Upper lobe of left lung (tissue), 6 donors: ENCODE results near the gene VAC14. TPM values are rescaled to one million over a fixed set of nuclear protein-coding genes. Genes with fewer than 3 reads are reported as not detected.

Experiments used
- ATAC-seq, 2 donors: fragments of 200-7000 bp; cut with Tn5 transposase; one replicate each; pipeline ENCODE4 v1.9.1; 2022; ENCODE audit warnings: mild to moderate bottlenecking in 2 of 2, moderate library complexity in 2 of 2; ENCODE audit not compliant: low FRiP score in 2 of 2
- DNase-seq, 2 donors: peaks; one replicate each; pipeline ENCODE4 v3.0.0-alpha.2; 2019 to 2020
- H3K27ac ChIP-seq, 4 donors: fragments of 200-600 bp; sonication (generic); one replicate each; pipeline ENCODE4 v1.5.1; 2016 to 2019
- H3K27me3 ChIP-seq, 4 donors: fragments of 200-600 bp; sonication (generic); one replicate each; pipeline ENCODE4 v1.5.1; 2017 to 2019
- H3K36me3 ChIP-seq, 4 donors: fragments of 200-600 bp; sonication (generic); one replicate each; pipeline ENCODE4 v1.5.1; 2016 to 2019
- H3K4me1 ChIP-seq, 4 donors: fragments of 200-600 bp; sonication (generic); one replicate each; pipeline ENCODE4 v1.5.1; 2018 to 2019
- H3K4me3 ChIP-seq, 4 donors: fragments of 200-600 bp; sonication (generic); one replicate each; pipeline ENCODE4 v1.5.1; 2017 to 2019; ENCODE audit warnings: mild to moderate bottlenecking in 2 of 4, moderate library complexity in 1 of 4
- H3K9me3 ChIP-seq, 4 donors: fragments of 200-600 bp; sonication (generic); one replicate each; pipeline ENCODE4 v1.5.1; 2018 to 2019
- CTCF ChIP-seq, 6 experiments: fragments of 450-650 bp in 4 of 6; fragments of 200-600 bp in 2 of 6; sonication (generic) in 2 of 6; IDR thresholded peaks; one replicate each; pipeline ENCODE4 v1.5.1; 2016 to 2019; ENCODE audit warnings: antibody characterized with exemption in 6 of 6
- EP300 ChIP-seq, 4 donors: sonication (generic); formaldehyde crosslinking; IDR thresholded peaks; one replicate each; pipeline ENCODE4 v1.5.1; 2017; ENCODE audit warnings: antibody characterized with exemption in 4 of 4, control low read depth in 2 of 4
- POLR2A ChIP-seq, 4 donors: fragments of 450-650 bp; IDR thresholded peaks; one replicate each; pipeline ENCODE4 v1.5.1; 2016 to 2017; ENCODE audit warnings: antibody characterized with exemption in 4 of 4, mild to moderate bottlenecking in 2 of 4
- POLR2AphosphoS5 ChIP-seq, 2 donors: sonication (generic); formaldehyde crosslinking; IDR thresholded peaks; one replicate each; pipeline ENCODE4 v1.5.1; 2017; ENCODE audit warnings: antibody characterized with exemption in 2 of 2
- WGBS, 2 donors: methylation state at CpG; one replicate each; pipeline ENCODE4 v1.1.5; 2017 to 2018; 5-methylcytosine and 5-hydroxymethylcytosine counted together
- total RNA-seq, 6 donors: library from RNA; depleted of rRNA in 4 of 6; stranded (reverse); fragments of >200 nt in 4 of 6; gene quantifications; one replicate each; pipeline versions ENCODE4 v1.1.0 to v1.2.1, GENCODE V29; 2016 to 2021
- donor health status: DM: no; HTN: no; CAD: no; lungs with moderate emphysema.
- donor health status: DM: no; HTN: yes; CAD: no; lungs with severe emphysema.

Gene VAC14
- total RNA-seq, 6 donors from 2014 or later: 39.6 to 145 (median 57.4) TPM

DNA sequence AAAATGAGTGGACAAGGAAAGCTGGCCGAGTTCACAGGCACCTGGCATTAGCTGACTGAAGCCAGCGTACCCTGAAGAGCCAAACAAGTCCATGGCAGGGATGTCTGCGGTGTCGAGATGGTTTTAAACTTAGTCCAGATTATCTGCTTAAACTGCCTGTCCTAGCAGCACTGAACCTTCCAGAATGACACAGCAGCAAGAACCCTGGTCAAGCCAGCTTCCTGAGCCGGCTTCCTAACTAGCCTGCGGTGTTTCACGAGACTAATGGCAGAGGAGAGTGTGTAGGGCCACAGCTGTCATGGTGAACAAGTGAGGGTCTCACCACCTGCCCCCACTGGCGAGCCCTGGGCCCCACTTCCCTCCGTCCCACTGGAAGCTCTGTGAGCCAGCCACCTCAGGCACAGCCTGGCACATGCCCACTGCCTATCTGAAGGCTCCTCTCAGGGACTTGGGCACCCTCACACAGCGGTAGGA, 86.3 kb downstream of the VAC14 start:
- H3K27ac ChIP-seq: peak overlapping the region in 3 of 4 donors; percentile 24 to 72 (median 56)
- H3K4me3 ChIP-seq: no peak overlapping the region
- ATAC-seq (peak in 1 of 2 donors; percentile 19), DNase-seq (no peak)
- H3K9me3 ChIP-seq: no peaks in the 10 kb centered on the region
- TF ChIP-seq EP300 (IDR thresholded peaks at IDR 0.05): no peak
- TF ChIP-seq CTCF (IDR thresholded peaks at IDR 0.05): no peak
- H3K4me1 ChIP-seq: peaks cover 24 to 50% (median 37%) of the 10 kb centered on the region in 4 donors
- H3K27me3 ChIP-seq: no peaks in the 10 kb centered on the region
- peaks cover 0 to 5% (median 0%) of the 10 kb centered on the region in 4 donors for H3K36me3 ChIP-seq
- 60 to 70% methylated on average over 5 to 10 of the region's 10 CpGs for WGBS, 2 donors

DNA sequence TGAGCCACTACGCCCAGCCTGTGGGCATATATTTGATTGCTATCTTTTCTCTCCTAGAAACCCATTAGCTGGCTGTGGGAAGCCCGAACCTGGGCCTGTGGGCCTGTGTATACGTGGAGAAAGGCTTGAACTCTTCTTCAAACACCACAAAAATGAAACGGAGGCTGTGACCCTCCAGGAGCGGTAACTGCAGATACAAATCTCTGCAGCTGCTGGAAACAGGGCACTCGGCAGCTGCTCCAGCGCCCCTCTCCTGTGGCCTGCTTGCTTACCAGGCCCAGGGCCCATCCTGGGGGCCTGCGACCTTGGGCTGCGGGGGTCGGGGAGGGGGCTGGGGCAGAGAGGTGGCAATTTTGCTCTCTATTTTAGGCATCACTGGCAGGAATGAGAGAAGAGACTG, 87.1 kb downstream of the VAC14 start:
- whole genome bisulfite sequencing, 2 donors: 87 to 89% methylated on average over 3 to 10 of the region's 10 CpGs
- Histone ChIP-seq H3K27me3 (no peaks in the 10 kb centered on the region), H3K4me1 (peaks cover 32 to 57% (median 42%) of the 10 kb centered on the region in 4 donors), H3K4me3 (no peak overlapping the region), H3K36me3 (peaks cover 0 to 5% (median 0%) of the 10 kb centered on the region in 4 donors), H3K9me3 (no peaks in the 10 kb centered on the region), H3K27ac (no peak overlapping the region)
- TF ChIP-seq CTCF (IDR thresholded peaks at IDR 0.05) (no peak), POLR2AphosphoS5 (IDR thresholded peaks at IDR 0.05) (no peak), POLR2A (IDR thresholded peaks at IDR 0.05) (no peak)
- DNase-seq (no peak), ATAC-seq (no peak)

DNA sequence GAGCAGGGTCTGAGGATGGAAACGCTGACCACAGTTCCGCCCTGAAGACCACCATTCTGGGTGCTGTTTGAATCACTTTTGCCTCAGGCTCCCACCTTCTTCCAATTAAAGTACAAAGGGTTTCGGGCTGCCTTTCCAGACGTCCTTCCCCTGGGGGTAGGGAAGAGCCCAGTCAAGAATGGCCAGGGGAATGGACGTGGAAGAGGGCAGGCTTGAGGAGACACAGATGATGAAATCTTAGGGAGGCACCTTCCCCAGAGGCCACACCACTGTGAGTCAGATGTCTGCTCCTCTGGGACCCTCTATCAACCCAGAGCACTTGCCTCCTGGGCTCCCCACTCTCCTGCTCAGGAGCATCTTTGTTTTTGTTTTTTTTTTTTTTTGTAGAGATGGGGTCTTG, 87.6 kb downstream of the VAC14 start:
- 78 to 88% methylated on average over 4 to 5 of the region's 5 CpGs for WGBS, 2 donors
- Histone ChIP-seq H3K27ac (no peak overlapping the region), H3K4me1 (peaks cover 34 to 61% (median 43%) of the 10 kb centered on the region in 4 donors)

DNA sequence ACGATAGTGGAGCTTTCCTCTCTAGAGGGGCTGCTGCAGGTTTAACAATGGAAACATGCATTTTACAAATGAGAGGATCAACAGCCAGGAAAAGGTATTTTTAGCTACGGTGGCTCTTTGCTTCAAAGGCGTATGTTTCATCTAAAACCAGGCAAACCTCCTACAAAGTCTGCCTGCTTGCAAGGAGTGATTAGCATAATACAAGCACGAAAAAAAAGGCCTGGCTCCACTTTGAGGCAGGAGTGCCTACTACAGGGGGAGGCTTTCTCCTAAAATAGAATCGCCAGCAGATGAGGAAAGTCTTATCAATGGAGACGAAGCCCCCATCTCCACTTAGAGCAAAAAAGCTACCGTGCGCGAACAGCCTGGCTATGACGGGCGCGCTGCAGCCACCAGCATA, 88.0 kb downstream of the VAC14 start:
- DNase-seq (no peak), ATAC-seq (no peak)
- Histone ChIP-seq H3K27me3 (no peaks in the 10 kb centered on the region), H3K9me3 (no peaks in the 10 kb centered on the region), H3K36me3 (peaks cover 0 to 11% (median 0%) of the 10 kb centered on the region in 4 donors), H3K4me3 (no peak overlapping the region), H3K27ac (no peak overlapping the region), H3K4me1 (peaks cover 37 to 65% (median 46%) of the 10 kb centered on the region in 4 donors)
- no peak for TF ChIP-seq EP300 (IDR thresholded peaks at IDR 0.05)
- no peak for TF ChIP-seq POLR2AphosphoS5 (IDR thresholded peaks at IDR 0.05)
- TF ChIP-seq CTCF (IDR thresholded peaks at IDR 0.05): no peak
- TF ChIP-seq POLR2A (IDR thresholded peaks at IDR 0.05): no peak
- WGBS, 2 donors: 86 to 92% methylated on average over 9 to 12 of the region's 12 CpGs

More for the DNA sequence above, 87.6 kb downstream of the VAC14 start:
- H3K4me3 ChIP-seq: no peak overlapping the region
- TF ChIP-seq POLR2AphosphoS5 (IDR thresholded peaks at IDR 0.05): no peak
- TF ChIP-seq POLR2A (IDR thresholded peaks at IDR 0.05): no peak
- no peak for TF ChIP-seq EP300 (IDR thresholded peaks at IDR 0.05)
- no peak for TF ChIP-seq CTCF (IDR thresholded peaks at IDR 0.05)
- H3K27me3 ChIP-seq: no peaks in the 10 kb centered on the region
- ATAC-seq (no peak), DNase-seq (no peak)
- H3K9me3 ChIP-seq: no peaks in the 10 kb centered on the region
- H3K36me3 ChIP-seq: peaks cover 0 to 9% (median 0%) of the 10 kb centered on the region in 4 donors

DNA sequence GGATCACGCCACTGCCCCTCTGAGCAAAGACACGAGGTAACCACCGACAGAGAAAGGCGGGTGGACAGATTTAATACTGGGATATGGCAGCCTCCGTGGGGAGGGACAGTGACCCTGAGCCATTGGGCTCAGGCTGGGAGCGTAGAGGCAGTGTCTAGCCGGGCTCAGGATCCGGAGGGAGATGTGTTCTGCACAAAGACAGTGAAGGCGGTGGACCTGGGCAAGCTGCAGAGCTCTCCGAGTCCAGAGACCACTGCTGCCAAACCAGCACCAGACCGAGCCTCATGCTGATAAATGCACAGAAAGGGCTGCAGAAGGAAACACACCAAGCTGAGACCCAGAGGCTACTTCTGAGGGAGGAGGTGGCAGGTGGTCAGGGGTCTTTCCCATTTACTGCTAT, 88.6 kb downstream of the VAC14 start:
- no peak for ATAC-seq
- peaks cover 0 to 11% (median 0%) of the 10 kb centered on the region in 4 donors for H3K36me3 ChIP-seq

More for the DNA sequence above, 88.6 kb downstream of the VAC14 start:
- TF ChIP-seq EP300 (IDR thresholded peaks at IDR 0.05) (no peak), POLR2A (IDR thresholded peaks at IDR 0.05) (no peak), CTCF (IDR thresholded peaks at IDR 0.05) (no peak), POLR2AphosphoS5 (IDR thresholded peaks at IDR 0.05) (no peak)
- 94 to 95% methylated on average over 8 to 11 of the region's 11 CpGs for WGBS, 2 donors
- no peaks in the 10 kb centered on the region for H3K27me3 ChIP-seq
- H3K4me1 ChIP-seq: peaks cover 43 to 71% (median 52%) of the 10 kb centered on the region in 4 donors
- no peak overlapping the region for H3K27ac ChIP-seq
- H3K4me3 ChIP-seq: no peak overlapping the region
- no peaks in the 10 kb centered on the region for H3K9me3 ChIP-seq
- no peak for DNase-seq
